RPMI8226 (cell line): ENCODE results near the gene NLGN1.

ENCODE experiments used
- DNase-seq: peaks from one replicate; pipeline ENCODE4 v3.0.0-alpha.2; 2015

The NLGN1 gene

DNA sequence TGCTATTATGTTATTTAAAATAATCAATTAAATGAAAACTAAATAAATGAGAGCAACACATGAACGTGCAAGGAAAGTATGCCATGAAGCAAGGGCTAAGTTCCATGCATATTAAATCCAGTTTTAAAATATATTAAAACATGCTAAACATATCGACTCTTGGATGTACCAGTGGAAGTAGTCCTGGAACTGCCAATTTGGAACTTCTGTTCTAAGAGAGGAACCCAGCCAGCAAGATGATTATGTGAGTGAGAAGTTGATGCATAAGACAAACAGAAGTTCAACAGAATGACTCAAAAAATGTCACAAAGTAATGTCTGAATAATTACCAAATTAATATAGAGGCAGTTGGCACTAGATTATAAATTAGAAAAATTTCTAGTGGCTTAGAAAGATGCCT is 714.2 kb downstream of the NLGN1 start:
- DNase-seq, result no peak

DNA sequence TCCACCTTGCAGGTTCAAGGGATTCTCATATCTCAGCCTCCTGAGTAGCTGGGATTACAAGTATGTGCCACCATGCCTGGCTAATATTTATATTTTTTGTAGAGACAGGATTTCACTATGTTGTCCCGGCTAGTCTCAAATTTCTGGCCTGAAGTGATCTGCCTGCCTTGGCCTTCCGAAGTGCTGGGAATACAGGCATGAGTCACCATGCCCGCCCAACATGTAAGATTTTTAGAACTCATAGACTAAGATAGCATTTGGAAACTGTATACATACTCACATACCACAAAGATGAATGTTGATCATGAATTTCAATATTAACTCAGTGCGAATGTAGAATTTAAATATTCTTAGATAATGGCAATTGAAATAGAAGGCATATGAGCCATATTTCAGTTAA is 718.9 kb downstream of the NLGN1 start:
- DNase-seq, result no peak

DNA sequence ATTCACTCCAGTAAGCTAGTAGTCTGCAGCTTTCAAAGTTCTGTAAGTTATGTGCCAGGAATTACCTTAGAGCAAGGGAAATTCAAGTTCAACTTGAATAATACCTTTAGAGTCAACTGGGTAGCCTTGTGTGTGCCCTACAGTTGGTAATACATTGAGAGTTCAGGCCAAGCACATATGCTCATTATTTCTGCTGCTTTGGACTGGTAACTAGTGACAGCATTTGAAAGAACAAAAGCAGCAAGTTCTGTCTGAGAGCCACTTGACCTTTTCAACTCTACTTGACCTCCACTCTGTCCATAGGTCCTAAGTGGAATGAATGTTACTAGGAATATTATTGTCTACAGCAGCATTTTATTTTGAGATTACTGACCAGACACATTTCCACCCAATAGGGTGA is 723.5 kb downstream of the NLGN1 start:
- no peak for DNase-seq

DNA sequence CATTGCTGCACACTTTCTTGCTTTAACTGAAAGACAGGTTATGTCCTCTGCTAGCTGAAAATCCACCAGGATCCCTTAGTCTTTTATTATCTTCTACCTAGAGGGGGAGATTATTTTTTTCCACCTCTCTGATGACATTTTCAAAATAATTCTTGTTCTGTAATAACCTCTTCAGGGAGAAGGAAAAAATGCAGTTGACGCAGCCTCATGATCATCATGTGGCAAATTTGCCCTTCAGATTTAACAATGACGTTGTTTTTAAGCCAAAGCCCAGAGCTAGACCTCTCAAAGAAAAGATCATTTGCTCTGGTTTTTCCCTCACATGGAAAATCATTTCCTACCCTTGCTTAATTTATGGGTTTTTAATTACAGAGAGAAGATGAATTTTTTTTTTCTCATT is 724.9 kb downstream of the NLGN1 start:
- no peak for DNase-seq

DNA sequence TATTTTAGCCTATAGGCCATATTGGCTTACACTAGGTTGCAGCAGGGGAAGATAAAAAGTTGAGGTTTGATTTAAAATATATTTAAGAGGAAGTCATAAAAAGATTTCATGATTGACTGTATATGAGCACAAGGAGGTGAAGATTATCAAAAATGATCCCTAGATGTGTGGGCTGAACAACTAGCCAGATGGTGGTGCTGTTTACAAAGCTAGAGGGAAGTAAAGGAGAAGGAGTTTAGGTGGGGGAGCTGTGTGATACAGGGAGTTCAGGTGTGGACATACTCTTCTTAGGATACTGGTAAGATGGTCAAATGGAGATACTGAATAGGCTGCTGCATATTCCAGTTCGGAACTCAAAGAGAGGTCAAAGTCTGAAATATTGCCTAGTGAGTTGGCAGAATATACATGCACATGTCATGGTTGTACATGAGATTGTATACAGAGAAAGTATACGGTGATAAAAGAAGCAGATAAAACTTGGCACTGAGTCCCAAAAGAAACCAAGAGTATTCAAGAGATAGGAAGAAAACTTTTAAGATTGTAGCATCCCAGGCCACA is 727.8 kb downstream of the NLGN1 start:
- peak; percentile 35 for DNase-seq

DNA sequence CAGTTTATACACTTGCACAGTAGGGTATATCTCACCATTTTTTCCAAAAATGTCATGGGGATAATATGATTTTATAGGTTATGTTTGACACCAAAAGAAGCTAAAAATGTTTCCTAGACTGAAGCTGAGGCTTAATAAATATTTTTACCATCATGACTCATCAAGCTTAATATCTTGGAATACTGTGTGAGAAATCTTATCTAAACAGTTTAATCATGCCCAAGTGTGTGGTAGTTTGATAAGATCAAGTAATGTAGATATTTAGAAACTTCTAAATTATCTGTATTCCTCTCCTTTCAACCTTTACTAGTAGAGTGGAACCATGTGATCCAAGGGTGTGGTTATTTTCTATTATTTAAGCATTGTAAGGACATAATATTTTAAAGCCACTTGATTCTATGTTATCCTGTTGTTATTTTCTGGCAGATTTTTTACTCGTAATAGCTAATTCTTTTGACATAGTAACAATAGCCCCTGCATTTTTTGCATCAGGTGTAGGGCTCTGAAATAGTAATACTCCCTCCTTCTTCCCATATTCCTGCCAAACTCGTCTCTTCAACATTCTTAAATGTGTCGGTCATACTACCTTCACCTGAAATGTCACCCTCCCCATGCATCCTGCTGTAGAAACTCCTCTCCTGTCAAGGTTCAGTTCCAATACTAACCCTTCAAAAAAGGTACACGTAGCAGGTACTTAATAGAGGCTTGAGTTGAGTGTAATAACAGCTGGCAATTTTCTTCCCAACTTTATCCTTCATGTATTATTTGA is 729.6 kb downstream of the NLGN1 start:
- DNase-seq, result no peak

DNA sequence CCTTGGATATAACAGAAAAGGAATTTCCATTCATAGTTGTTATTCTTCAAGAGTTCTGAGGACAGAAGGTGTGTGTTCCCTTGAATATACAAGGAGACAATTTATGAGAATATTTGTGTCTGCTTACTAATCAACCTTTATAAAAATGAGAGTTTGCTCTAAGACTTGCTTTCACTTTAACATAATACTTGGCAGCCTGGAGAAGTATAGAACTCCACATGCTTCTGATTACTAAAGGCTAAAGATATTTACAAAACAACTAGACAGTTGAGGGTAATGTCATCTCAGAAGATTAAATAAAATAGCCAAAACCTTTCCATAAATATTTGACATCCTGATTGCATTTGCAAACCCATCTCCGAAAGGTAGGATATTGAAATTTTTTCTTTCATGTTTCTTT is 734.5 kb downstream of the NLGN1 start:
- DNase-seq, result no peak

DNA sequence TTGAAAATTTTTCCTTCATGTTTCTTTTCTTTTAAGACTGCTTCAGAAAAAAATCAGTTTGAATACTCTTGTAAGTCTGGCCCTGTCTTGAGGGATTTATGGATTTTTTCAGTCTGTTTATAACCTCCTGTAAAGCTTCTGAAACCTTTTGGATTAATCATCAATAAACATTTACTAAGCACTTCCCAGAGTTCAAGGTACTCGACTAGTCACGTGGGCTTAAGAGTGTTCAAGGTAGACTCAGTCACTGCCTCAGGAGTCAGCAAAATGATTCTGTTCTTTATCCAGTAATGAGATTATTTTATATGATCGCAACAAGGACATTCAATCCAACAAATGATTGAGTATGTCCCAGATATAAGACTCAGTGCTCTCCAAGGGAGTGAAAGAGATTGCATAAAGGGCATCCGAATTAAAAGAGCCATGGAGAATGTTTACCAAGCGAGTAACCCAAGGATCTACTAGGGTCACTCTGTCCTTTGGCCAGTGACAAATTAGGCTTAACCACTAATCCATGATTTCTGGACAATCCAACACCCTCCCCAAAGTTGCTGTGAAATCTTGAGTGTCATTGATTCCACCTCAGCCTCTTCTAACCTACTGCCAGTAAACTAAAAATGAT is 735.0 kb downstream of the NLGN1 start:
- DNase-seq, result no peak

DNA sequence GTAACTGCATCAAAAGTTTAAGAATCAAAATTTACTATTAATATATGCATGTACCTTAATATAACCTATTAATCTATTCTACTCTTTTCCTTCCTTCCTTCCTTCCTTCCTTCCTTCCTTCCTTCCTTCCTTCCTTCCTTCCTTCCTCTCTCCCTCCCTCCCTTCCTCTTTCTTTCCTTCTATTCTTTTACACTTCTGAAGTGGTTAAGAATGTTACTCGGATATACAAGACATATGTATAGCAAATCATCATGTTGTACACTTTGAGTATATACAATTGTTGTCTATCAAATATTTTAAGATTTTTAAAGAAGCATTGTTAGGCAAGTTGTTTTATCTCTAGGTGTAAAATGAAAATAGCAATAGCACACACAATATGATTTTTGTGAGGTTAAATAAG is 748.5 kb downstream of the NLGN1 start:
- DNase-seq, result no peak

DNA sequence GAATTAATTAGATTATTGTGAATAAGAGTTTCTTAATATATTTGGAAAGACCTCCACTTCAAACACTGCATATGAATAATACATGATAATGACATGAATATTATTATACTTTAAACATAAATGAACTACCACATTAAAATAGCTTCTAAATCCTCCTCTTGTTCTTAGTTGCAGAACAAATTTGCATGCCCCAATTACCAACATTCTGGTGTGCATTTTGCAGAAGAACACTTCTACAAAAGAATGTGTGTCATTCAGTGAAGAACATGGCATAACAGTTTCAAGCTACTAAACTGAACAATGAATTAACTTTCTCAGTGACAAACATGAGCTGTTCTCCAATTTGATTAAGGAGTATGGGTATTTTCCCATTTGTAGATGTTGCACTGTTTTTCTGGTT is 750.3 kb downstream of the NLGN1 start:
- DNase-seq, result no peak

DNA sequence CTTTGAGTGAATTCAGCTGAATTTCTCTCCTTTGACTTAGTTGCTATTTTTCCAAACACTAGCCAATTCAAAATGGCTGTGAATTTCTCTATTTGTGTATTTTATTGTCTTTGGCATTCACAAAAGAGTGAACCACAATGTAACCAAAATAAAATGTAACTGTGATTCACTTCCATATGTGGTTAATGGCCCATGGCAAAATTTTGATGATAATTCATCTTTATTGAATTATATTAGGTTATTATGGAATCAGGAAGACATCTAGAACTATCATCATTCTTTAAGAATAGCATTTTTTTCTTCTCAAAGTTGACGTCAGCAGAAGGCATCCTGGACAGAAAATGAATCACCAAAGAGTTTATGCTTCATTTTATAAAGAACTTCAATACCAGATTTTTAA is 756.3 kb downstream of the NLGN1 start:
- no peak for DNase-seq

DNA sequence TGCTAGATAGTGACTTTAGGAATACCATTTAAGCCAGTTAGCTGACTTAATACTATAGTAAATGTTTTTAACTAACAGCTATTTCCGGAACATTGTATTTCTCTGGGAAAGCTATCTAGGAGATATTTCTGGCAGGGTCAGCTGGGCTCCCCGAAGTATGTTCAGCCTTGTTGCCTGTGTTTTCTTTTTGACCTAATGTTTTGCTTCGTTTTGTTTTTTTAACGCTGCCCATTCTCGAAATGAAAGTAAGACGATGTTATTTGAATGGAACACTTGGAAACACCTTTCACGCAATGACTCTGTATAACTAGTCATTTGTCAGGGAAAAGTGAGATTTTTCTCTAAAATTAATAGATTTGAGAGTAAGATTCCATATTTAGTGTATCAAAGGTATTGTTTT is 758.7 kb downstream of the NLGN1 start:
- peak; percentile 27 for DNase-seq

DNA sequence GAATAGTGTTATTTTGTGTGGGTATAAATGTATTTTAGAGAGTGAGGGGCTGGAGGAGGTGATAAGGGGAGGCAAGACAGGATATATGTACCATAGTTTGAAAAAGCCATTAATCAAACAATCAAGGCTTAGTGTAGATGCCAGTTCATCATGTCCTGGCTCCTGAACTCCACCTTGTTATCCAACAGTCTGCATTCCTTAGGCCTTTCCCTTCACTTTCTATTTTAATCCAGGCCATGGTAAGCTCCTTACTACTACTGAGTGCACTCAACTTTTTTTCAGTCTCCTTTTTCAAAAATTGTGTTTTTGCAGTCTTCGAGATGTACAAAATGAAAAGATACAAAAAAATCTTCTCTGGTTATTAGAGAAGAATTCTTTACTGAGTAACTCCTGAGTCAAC is 761.1 kb downstream of the NLGN1 start:
- DNase-seq, result no peak

DNA sequence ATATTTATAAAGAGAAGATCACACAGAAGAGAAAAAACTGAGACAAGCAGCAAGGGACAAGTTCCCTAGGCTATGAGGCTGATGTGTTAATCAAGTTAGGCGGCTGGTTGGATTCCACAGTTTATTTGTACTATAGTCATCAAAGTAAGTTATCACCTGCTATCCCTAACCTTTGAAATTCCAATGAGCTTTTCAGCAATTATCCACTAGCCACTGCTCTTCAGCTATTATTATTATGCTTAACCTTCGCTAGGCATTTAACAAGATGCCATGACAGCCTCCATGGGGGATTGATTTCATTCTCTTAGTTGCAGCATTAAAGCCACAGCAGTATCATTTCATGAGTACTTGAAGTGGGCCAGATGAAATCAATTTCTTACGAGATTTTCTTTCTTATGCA is 762.1 kb downstream of the NLGN1 start:
- no peak for DNase-seq

DNA sequence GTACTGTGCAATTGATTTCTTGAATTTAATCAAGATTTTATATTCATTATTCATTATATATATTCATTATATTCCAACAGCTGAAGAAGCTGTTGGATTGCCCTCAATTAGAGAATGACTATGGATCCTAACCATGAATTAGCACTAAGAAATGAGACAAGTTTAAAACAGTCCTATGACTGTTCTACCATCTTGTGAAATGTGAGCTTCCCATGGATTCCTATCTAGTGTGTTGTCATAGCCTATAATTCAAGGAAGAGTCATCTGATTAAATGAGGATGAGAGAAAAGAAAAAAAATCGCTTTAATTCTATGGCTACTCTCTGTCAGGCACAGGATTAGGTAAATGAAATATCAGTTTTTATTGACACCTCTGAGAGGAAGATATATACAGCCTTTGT is 765.0 kb downstream of the NLGN1 start:
- no peak for DNase-seq

DNA sequence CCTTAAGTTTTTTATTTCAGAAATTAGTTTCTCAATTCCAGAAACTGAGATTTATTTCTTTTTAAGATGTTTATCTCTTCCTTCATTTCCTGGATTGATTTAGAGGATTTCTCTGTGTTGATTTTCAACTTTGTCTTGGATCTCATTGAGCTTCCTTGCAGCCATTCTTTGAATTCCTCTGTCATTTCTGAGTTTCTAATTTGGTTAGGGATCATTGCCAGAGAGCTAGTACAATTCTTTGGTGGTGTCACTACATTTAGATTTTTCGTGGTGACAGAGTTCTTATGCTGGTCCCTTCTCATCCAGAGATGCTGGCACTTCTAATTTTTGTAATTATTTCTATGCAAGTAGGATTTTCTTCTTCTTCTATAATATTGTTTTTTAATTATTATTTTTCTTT is 770.5 kb downstream of the NLGN1 start:
- no peak for DNase-seq

DNA sequence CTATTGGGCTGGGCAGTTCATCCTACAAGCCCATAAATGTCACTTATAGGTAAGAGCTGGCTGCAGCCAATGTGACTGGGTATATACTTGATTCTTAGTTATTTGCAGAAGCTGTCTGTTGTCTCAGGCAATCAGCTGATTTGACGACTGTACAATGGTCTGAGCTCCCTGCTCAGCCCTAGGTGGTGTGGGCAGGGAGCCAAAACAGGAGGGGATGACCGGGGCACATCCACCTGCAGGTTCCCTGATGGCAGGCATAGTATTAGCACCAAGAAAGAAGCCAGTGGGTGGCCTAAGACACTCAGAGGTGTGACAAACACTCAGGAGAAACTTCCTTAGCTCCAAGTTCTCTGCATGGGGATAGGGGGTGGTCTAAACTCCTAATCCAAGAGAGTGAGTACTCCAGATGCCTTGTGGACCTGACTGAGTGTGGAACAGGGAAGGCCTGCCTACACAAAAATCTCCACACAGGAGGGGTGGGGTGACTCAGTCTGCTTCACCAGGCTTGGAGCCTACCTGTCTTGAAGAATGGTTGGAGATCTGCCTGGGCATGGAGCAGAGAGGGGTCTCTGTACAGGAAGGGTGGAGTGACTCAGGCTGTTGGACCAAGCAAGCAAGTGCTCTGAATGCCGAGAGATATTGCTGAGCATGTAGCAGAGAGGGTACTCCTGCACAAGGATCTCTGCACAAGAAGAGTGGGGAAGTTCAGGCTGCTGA is 771.2 kb downstream of the NLGN1 start:
- peak; percentile 72 for DNase-seq

DNA sequence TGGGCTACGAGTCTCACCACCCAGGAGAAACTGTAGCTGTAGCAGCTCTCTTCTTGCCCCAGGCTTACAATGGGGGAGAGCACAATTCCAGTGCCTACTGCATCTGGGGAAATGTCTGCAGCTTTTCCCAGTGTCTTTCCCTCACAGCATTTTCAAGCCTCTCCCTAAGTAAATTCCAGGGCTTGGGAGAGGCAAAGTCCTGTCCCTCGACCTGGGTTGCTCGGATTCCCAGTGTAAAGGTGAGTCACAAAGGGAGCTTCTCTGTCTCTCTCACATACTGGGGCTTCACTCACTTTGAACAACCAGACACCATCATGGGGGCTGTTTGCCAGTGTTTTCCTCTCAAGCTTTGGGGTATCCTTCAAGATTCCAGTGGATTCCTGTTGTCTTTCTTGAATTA is 772.2 kb downstream of the NLGN1 start:
- DNase-seq, result no peak

DNA sequence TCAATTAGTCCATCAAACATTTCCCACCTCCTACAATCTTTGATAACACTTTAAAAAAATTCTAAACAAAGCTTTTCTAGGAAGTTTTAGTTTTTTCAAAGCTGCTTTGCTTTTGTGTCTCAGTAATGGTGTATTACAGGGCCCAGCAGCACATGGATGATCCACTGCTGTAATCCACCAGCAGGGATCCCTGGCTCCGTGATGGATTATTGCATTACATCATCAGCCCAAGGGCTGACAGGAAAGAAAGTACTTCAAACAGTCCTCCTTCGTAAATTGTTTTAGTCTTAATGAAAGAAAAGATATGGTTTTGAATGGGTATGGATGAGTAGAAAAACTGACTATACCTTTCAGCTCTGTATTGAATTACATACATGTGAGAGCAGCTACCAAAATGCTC is 772.7 kb downstream of the NLGN1 start:
- DNase-seq, result no peak

DNA sequence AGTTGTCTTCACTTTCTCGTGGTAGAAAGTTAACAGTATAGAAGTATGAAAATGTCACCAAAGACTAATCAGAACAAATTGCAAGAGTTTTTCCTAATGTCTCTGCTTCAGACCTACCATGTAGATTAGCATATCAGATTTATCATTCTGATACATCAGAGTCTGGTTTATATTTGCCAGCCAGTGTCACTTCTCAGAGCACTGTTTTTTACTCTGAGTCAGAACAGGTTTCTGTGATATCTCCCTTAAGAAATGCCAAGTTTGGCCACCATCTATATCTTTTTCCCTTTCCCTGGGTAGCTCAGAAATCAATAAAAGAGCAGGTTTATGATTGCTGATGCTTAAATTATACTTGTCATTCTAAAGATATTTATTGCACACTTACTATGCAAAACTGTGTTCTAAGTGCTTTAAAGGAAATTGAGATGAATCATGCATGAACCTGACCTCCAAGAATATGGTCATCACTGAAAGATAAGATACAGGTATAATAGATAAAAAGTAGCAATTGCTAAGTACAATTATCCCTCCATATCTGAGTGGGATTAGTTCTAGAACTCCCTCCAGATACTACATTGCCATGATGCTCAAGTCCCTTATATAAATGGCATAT is 788.9 kb downstream of the NLGN1 start:
- no peak for DNase-seq

DNA sequence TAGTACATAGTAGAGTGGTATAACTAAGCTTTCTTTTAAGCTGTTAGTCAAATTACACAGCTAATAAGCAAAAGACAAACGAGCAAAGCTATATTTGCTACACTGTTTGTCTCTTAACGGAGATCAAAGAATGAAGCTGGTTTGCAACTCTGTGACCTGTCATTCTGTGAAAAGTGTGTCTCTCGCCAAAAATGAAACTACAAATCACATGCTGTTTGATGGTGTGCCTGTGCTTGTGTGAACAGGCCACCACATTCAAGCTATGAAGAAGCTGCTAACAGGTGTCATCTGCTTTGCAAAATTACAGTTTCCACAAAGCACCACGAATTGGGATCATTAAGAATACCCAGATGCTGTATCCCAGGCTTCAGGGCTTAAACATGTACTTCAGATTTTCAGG is 793.8 kb downstream of the NLGN1 start:
- peak; percentile 56 for DNase-seq

DNA sequence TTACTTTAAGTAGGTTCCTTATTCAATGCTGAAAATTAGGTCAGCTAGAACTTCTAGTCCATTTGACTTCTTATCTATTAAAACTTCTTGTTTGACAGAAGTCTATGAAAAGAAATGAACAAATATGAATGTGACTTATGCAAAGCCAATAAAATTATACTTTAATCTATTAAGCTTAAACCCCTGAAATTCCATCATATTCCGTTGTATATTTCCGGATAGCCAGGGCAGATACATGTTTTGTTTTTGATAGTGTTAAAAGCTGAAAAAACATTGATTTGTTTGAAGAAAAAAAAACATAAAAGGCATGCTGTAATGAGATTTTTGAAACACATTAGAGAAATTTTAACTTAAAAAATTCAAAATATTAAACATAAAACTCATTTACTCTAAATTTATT is 794.4 kb downstream of the NLGN1 start:
- DNase-seq, result no peak

DNA sequence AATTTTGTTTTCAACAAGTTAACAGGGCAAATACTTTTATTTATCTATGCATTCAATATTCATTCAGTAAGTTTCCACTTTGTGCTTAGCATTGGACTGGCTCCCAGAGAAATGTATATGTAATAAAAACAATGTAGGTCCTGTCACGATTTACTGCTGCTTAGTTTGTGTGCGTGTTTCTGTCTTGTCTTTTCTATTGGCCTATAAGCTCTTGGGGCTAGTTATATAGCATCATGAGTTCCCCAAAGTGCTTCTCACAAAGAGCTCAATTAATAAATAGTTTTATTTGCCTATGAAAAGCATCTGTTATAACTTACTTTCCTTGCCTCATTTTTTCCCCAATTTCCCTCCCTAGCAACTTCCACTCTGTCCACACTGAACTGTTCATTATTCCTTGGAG is 794.9 kb downstream of the NLGN1 start:
- DNase-seq, result no peak

DNA sequence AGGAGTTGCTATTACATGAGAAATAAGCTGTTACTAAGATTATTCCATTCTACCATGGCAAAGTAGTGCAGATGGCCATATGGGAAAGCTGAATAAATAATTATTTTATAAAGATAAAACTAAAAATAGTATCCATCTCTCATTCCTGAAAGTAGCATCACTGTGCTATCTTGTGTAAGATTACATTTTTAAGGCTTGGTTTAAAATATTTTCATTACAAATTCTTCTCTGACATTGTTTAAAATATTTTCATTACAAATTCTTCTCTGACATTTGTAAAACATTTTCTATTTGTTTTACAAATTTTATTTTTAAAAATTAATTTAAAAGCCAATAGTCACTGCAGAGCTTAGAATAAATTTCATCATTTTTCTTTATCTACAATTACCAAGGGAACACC is 796.1 kb downstream of the NLGN1 start:
- no peak for DNase-seq
